GM12873 (cell line): ENCODE measurements around the gene TRAF7.

Source experiments
- CTCF ChIP-seq: IDR thresholded peaks from 2 replicates; pipeline ENCODE4 v1.5.1; 2012; ENCODE audit warnings: low read depth, mild to moderate bottlenecking, moderate library complexity, low read length, control low read depth; ENCODE audit not compliant: insufficient read depth; ENCODE audit errors: missing control alignments

Gene TRAF7

GRCh38 chr16:2226245-2226793, 70.7 kb downstream of the TRAF7 start:
- no peak for TF ChIP-seq CTCF

GRCh38 chr16:2226918-2227317, 71.3 kb downstream of the TRAF7 start:
- TF ChIP-seq CTCF: no peak
